ENCODE measurements around the gene FRYL.

The FRYL gene

DNA sequence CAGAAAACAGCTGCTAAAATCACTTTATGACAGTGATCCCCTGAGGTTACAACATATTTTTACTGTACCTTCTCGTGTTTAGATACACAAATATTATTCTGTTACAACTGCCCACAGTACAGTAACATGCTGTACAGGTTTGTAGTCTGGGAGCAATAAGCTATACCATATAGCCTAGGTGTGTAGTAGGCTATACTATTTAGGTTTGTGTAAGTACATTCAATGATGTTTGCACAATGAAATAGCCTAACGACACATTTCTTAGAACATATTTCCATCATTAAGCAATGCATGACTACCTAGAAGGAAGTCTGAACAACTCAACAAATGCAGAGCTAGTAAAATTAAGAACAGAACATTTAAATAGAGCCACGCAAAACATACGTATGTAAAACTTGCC is 177.3 kb downstream of the FRYL start:
- DNase-seq = no peak

DNA sequence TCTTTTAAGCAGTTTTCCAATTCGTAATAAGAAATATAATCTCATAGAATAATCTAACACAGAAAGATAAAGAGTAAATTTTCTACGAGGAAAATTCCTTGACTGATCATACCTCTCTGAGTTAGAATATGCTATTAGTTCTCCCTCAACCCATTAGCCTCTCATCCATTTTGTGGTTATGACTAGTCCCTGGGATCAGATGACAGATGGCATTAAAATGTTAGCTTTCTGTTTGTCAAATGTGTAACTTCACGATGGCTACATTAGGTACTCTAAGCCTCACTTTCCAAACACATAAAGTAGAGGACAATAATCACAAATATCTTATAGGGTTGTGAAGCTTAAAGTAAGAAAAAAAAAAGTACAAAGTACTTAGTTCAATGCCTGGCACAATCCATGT is 177.9 kb downstream of the FRYL start:
- DNase-seq = no peak

DNA sequence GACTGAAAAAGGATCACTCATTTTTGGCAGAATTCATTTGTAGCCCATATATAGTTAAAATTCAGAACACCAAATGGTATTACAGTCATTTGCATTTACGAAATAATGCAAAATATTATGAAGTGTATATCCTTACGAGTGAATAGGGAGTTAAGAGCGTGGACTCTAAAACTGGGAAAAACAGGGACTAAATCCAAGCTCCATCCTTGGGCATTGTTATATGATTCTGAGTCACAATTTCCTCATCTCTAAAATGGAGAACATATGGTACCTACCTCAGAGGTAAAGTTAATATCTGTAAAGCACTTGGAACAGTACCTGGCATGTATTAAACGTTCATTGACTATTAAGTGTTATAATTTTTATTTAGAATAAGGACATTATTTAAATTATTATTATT is 183.7 kb downstream of the FRYL start:
- DNase-seq = no peak

DNA sequence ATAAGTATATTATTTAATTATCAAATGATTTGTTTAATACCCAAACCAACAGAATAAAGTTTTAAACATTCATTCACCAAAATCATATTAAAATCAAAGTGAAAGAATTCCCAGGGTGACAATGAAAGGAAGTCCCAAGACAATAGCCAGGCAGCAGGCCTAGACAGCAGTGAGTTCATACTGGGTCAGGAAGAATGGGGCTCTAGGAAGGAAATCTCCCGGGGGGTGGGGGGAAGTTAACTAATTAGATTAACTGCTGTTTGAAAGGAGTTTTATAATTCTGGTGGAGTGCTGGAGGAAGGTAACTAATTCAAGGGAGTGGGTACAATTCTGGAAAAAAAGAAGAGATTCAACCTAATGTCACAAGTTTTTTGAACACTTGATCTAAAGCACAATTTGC is 185.9 kb downstream of the FRYL start:
- no peak for DNase-seq

DNA sequence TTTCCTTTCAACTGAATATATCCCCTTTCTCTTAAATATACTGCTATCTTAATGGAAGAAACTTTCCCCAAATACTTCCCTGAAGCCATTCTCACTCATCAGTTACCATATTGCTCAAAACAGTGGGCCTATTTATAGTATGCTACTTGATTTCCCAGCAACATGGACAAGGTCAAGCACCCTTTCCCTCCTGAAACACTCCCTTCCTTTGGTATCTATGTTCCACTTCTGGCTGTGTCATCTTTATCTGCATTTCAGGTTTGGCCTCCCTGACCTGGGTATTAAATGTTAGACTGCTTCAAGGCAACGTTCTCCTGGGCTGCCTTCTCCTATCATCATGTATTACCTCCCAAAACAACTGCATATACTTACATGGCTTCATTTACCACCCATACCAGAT is 188.7 kb downstream of the FRYL start:
- no peak for DNase-seq

DNA sequence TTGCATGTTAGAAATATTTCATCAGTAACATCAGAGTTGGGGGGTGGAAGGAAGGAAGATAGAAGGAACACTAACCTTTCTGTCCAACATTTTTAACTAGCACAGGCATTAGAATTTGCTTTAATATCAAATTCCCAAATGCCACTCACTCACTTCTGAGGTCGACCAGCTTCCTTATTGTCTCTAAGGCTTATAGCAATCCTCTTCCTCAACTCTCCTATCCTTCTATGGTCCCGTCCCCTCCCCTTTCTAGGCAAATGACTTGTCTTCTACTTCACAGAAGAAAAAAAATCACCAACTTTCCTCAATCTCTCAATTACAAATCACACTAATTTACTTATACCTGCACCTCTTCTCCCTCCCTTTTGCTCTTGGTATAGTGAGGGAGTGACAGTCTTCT is 189.2 kb downstream of the FRYL start:
- no peak for DNase-seq

DNA sequence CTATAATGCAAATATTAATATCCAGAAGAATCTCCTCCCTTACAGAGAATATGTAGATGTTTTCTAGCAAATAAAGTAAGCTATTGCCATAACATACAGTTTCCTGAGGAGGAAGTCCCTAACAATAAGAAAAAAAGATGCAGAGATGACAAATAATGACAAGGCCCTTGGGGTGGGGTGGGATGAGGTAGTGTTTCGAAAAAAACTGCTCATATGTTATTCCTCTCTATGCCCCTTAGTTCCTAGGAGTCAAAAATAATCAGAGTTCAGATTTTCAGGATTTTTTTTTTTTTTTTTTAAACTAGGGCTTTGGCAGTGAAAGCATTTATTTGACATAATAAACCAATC is 191.0 kb downstream of the FRYL start:
- DNase-seq = no peak

DNA sequence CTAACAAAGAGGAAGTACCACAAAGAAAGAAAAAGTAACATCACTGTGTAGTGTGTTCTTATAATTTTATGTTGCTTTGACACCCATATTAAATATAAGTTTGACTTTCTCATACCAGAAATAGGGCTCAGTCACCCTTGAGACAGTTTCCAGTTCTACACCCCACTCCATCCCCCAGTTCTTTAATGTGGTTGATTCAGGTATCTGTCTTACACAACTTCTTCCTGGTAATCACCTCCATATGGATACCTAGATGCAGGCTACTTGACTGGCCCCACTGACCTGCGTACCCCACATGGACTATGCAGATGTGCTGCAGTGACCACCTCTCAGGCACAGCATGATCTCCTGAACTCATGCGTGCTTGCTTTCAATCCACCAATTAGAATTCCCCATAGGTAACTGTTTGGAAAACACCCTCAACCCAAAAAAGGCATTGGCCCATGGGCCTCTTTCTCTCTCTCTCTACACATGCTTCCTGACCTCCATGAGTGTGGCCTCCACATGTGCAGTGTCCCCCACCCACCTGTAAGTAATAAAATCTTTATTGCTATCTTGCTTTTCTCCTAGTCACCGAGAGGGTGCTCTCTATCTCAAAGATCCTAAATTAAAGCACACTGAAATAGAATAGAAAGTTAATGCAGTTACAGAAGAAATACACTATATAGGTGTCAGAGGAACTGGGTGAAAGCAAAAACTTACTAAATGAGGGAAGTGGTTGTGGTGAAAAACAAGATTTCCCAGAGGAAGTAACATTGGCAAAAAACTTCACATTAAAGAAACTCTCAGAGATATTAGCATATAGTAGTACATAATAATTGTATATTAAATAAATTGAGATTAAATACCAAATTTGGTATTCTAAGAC is 191.6 kb downstream of the FRYL start:
- DNase-seq = no peak

DNA sequence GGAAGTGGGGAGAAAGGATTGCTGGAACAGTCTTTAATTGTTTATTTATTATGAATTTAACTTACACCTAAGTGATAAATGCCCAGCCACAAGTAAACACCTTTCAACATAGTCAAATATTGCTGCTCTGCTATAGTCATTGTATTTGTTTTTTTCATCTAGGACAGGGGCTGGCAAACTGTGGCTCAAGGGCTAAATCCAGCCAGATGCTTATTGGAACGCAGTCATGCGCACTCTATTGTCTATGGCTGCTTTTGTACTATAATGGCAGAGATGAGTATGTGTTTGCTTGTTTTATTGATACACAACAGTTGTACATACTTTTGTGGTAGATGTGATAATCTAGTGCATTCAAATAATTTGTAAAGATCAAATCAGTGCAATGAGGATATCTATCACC is 194.7 kb downstream of the FRYL start:
- no peak for DNase-seq

DNA sequence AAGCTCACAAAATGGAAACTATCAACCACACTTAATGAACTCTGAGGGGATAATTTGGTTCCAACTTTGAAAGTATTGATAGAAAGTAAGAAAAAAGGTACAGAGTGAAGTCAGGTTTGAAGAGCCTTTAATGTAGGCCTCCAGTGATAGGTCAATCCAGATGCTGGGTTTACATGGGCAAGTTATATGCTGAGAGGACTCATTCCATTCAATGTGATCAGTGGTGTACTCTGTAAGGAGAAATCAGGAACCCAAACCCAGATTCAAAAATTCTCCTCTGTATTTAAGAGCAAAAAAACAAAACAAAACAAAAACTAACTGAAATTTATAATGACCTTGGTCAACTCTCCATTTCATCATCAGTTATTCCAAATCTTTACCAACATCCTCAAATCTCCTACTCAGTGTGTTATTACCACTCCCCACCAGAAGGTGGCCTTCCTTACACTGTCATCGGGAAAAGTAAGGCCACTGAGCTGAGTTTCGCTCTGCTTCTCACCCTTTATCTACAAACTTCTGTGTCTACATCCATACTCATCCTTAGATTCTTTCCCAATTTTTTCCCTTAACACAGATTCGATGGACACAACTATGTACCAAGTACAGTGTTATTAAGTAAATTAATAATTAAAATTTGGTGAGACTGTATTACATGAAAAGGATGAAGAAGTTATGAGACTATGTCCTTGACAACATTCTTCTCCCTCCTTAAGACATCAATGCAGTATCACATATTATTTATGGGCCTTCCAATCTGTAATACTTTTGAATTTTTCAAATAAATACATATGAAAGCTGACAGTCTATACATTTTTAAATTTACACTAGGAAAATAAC is 201.7 kb downstream of the FRYL start:
- peak; percentile 65 for DNase-seq

DNA sequence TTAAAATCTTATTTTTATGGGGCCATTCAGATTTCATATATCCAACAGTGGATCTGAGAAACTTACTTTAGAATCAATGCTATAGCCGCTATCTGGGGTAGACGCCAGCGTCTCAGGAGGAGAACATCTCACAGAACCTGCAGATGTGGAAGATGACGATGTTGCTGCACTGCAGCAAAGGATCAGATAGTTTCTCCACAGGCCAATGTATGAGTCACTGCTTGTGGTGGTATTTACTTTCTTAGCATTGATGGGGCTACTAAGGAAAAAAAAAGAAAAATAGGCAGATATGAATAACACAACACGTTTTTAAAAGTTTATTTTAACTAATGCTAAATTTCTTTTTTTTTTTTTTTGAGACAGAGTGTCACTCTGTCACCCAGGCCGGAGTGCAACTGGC is 204.1 kb downstream of the FRYL start:
- no peak for DNase-seq

DNA sequence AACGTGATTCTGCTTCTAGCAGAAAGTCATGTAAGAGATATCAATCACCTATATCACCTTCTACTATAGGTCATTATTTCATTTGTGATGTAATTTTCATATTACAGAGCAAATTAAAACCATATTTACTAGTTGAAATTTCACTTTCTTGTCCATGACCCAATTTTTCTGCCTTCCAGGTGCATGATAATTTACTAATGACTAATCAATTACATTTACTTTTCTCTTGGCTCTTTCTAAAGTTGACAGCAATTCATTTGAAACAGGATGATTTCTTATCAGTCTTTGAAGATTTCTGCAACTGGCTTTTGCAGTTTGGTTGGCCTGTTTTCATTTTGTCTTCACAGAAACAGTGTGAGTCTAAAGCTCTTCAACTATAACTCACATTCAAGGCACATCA is 208.6 kb downstream of the FRYL start:
- DNase-seq = no peak

DNA sequence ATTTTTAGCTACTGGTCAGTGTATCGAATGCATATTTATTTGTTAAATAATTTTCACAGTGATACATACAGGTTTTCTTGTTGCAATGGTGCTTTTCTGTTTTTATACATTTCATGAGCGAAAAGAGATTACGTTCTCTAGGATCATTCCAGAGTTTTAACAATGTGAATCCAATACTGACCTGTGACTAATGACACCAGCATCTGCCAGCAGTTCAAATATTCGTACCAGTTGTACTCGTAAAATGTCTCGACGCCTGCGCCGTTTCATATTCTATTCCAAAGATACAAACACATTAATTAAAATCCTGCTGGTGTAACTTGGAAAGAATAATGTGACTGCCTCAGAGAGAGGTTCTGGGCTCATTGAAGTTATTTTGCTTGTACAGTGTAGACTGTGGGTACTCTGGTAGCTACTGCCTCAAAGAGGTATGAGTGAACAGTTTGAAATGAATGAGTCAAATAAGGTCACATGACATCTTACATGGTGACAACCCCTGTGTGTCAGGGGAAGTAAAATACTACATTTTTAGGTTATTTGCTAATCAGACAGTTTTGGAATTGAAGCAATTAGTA is 209.3 kb downstream of the FRYL start:
- no peak for DNase-seq

DNA sequence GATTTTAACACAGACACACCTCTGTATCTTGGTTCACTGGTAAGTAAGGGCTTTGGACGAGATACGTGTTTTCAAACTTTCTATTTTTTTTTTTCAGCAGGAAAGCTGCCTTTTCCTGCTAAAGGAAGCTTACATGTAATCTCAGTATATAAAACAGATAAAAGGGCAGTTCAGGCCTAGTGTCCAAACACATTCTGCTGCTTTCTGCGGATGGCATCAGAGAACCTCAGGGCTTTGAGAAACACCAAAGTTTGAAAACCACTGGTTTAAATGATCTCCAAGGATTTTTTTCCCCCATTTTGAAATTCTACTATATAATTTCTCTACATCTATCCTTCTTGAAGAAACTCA is 214.1 kb downstream of the FRYL start:
- no peak for DNase-seq

DNA sequence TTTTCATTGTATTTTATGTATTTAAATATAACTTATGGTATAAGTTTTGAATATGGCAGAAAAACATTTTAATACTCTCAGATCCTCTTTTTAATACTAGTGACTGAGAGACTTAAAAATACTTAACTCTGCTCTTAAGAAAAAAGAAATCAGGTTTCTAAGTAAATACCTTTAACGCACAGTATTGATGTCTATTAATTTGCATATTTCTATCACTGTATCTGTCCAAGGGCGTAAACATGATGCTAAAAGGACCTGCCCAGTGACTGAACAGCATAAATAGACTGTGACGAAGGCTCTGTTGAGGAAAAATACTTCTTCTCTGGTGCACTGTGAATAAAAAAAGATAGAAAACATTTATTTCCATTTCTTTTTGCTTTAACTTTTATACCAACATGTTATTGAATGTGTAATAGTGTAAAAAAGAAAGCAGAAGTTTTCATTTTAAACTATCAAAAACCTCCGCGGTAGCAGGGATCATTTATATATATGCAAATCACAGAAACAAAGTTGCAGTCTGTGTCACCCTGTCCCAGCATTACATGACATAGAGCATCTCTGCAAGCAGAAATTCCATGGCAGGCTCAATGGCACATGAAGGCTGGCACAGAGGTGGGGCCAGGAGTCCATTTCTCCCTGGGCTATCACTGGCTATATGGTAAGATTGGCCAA is 214.6 kb downstream of the FRYL start:
- DNase-seq = no peak

DNA sequence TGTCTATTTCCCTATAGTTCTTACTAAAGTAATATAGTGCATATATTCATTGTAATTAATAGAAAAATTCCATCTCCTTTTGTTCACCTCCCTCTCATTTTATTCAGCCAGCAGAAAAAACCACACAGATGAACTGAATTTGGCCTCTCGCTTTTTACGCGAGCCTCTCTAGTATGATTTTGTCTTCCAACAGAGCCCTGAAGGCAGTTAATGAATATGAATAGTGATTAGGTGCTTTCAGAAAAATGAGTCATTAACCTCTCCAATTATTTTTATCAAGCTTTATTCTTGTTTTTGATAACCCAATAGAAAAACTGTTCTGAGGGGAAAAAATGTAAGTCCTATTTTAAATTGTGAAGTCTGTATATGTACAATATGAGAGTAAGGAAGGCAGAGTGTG is 215.9 kb downstream of the FRYL start:
- no peak for DNase-seq

DNA sequence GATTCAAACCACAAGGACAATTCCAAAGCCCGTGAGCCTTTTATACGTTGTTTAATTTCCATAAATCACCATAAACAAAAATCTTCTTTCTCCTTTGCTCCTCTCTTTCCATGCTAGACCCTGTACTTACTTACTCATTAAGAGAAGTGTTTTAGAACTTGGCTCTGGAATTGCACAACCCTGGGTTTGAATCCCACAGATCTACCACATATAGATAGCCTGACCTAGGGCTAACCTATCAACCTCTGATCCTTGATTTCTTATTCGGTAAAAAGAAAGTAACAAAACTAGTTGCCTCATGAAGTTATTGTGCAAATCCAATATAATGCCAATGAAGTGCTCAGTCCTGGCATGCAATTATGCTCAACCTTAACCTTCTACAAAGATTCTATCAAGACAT is 221.3 kb downstream of the FRYL start:
- DNase-seq = no peak

DNA sequence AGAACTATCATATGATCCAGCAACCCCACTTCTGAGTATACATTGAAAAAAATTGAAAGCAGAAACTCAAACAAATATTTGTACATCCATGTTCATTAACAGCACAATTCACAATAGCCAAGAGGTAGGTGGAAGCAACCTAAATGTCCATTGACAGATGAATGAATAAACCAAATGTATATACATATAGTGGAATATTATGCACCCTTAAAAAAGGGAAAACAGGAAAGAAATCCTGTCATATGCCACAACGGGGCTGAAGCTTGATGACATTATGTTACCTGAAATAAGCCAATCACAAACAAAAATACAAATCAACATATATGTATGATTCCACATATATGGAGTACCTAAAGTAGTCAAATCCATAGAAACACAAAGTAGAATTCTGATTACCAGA is 222.1 kb downstream of the FRYL start:
- no peak for DNase-seq

DNA sequence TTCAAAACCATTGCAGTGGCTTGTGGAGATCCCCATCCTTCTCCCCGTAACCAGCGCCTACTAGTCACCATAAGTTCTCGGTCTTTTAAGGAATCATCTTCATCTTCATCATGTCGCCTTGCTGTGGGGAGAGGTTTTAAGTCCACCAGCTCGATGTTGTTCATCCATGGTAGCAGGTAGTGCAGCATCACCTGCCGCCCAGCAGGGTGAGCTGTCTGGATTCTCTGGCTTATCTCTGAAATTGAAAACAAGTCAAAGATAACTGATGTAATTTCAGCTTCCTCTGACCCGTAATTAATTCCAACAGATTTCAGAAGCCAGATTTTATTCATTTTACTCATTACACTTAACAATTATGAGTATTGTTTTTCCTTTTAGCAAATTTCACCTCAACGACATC is 222.6 kb downstream of the FRYL start:
- no peak for DNase-seq

DNA sequence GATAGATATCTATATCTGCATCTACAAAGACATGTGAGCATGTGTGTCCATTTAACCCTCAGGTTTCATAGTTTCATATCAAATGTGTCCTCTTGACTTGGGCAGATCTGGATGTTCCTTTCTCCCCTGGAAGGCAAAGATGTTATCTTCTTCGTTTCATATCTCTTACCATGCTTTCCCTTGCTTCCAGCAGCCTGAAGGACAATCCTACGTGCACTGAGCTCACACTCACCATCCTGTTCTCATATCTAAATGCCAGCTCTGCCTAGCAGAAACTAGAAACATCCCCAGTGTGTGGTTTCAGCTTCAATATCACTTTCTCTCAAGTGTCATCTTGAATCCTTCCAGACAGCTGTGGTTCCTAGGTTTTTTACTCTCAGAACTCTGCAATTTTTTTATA is 223.8 kb downstream of the FRYL start:
- DNase-seq = no peak

DNA sequence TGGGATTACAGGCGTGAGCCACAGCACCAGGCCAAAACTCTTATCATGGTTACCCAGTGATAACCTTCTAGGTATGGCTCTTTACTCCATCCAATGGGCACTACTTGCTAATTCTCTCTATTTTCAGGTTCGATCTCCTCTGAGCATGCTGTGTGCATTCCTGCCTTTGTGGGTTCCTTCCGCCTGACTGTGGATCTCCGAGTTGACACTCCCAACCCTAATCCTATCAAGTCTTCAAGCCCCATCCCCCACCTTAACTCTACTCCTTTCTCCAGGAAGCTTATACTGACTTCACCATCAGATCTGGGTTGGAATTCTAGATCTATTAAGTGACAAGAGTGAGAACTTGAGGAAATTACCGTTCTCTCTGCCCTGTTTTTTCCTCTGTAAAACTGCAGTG is 225.5 kb downstream of the FRYL start:
- DNase-seq = no peak

DNA sequence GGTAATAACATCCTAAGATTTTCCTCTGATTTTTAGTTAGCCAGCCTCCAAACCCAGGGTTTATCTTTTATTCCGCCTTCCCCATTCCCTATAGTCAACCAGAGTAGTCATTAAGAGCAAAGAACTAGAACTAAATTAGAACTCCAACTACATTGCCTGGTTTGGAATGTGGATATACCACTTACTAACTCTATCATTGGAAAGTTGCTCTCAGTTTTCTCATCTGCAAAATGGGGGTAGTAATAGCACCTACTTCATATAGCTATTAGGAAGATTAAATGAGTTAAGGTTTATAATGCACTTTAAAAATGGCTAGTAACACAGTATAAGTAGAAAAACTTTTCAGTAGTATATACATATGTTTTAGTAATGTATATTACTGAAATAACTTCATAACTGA is 226.4 kb downstream of the FRYL start:
- DNase-seq = no peak

DNA sequence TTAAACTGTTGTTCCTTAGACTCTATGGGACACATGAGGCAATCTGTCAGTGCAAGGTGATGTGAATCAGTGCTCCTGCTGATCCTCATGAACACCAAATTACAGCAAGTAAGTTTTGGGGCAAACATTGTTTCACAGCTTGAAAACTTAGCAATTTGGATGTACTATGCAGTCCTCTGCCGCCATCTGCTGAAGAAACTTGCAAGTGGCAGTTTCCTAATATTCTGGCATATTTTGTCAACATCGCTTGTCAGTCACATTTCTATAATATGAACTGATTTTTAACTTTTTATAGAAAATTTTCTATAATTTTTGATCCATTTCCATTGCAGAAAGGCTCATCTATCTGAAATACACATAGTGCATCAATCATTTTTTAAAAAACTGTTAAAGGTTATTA is 233.7 kb downstream of the FRYL start:
- DNase-seq = peak; percentile 9

DNA sequence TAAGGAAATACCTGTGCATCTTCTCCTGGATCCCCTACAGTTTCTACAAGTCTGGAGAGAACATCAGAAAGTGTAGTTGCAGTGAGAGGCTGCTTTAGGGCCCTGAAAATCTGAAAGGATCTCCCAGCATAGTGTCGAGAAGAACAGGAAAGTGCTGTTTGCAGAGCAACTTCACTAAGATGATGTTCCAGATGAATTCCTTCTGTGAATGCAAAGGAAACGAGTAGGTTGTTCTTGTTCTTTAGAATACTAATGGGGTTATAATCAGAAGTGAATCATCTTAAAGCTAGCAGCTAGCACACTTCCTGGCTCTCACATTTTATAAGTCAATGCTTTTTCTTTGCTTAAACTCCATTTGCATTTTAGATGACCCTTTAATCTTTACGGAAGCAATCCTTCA is 236.3 kb downstream of the FRYL start:
- DNase-seq = no peak
